ENCODE results near the gene EIF3M. TPM values are rescaled to one million over a fixed set of nuclear protein-coding genes. Genes with fewer than 3 reads are reported as not detected.
A peak's percentile ranks its signal among the peaks of the same experiment; 100 is the strongest.

Gene EIF3M
- total and polyA plus RNA-seq, 2 of the 8 experiments (the other 6 are each of a cell fraction or from before 2014, with no cell fraction given): 302 to 444 TPM

DNA sequence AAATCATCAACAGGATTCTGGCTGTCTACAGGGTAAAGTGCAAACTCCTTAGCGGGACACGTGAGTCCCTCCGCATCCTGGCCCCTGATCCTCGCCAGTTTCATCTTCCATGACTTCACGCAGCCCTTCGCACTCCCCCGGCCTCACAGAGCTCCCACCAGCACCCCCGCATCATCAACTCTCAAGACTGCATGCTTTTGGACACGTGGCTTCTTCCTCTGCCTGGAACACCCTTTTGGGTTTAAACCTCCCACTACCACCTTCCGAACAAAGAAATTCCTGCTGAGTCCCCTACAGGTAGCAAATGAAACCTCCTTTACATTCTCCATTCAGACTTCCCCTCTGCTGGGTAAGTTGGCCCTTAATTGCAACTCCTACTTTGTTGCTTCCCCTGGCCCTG lies 12.6 kb upstream of the EIF3M start (continued):
- 0 out of 4 replicates have a peak, but pooled peaks of 1 of the 2 experiments have one; percentile 5 for TF ChIP-seq RAD21 (IDR thresholded peaks at IDR 0.05 in 1 of 2, conservative IDR thresholded peaks at IDR 0.05 in 1 of 2; ENCODE audit: low read depth in 2 of 2, low read length in 2 of 2)
- TF ChIP-seq, protein P1, sequence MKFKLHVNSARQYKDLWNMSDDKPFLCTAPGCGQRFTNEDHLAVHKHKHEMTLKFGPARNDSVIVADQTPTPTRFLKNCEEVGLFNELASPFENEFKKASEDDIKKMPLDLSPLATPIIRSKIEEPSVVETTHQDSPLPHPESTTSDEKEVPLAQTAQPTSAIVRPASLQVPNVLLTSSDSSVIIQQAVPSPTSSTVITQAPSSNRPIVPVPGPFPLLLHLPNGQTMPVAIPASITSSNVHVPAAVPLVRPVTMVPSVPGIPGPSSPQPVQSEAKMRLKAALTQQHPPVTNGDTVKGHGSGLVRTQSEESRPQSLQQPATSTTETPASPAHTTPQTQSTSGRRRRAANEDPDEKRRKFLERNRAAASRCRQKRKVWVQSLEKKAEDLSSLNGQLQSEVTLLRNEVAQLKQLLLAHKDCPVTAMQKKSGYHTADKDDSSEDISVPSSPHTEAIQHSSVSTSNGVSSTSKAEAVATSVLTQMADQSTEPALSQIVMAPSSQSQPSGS (IDR thresholded peaks at IDR 0.05; ENCODE audit: low read length): 0 out of 2 replicates have a peak, but pooled peaks have one; percentile 17

Data from H1 (cell line).